ENCODE data around the gene KLF15.
A peak's percentile ranks its signal among the peaks of the same experiment; 100 is the strongest.

The KLF15 gene

GRCh38 chr3:126373682-126374601 is 16.7 kb upstream of the KLF15 start:
- no peak overlapping the region for H3K4me3 ChIP-seq (ENCODE audit: low read depth, low read length)
- H3K36me3 ChIP-seq = no peaks in the 10 kb centered on the region
- no peaks in the 10 kb centered on the region for H3K9me3 ChIP-seq (ENCODE audit: severe bottlenecking)
- DNase-seq = no peak
- H3K27ac ChIP-seq = no peak overlapping the region
- H3K27me3 ChIP-seq (ENCODE audit: insufficient read depth, low read depth, severe bottlenecking) = no peaks in the 10 kb centered on the region
- no peak for TF ChIP-seq CTCF (IDR thresholded peaks at IDR 0.05; ENCODE audit: low read depth, low read length)

GRCh38 chr3:126373146-126373613 is 16.0 kb upstream of the KLF15 start:
- Histone ChIP-seq H3K4me3 (ENCODE audit: low read depth, low read length) (no peak overlapping the region), H3K27ac (no peak overlapping the region), H3K27me3 (ENCODE audit: insufficient read depth, low read depth, severe bottlenecking) (no peaks in the 10 kb centered on the region), H3K36me3 (no peaks in the 10 kb centered on the region), H3K9me3 (ENCODE audit: severe bottlenecking) (no peaks in the 10 kb centered on the region)
- TF ChIP-seq CTCF (IDR thresholded peaks at IDR 0.05; ENCODE audit: low read depth, low read length) = no peak
- DNase-seq = no peak

- Histone ChIP-seq H3K27ac (no peak overlapping the region), H3K27me3 (ENCODE audit: insufficient read depth, low read depth, severe bottlenecking) (no peaks in the 10 kb centered on the region), H3K9me3 (ENCODE audit: severe bottlenecking) (no peaks in the 10 kb centered on the region), H3K4me3 (ENCODE audit: low read depth, low read length) (no peak overlapping the region), H3K36me3 (no peaks in the 10 kb centered on the region)
- peak; percentile 64 for DNase-seq
- TF ChIP-seq CTCF (IDR thresholded peaks at IDR 0.05; ENCODE audit: low read depth, low read length) = peak; percentile 53
These were observed 15.4 kb upstream of the KLF15 start for GRCh38 chr3:126372413-126373145.

- H3K27ac ChIP-seq = peak overlapping the region; percentile 45; the same call in 1 of the 2 replicates
- no peaks in the 10 kb centered on the region for H3K36me3 ChIP-seq
- DNase-seq = no peak
- no peaks in the 10 kb centered on the region for H3K9me3 ChIP-seq (ENCODE audit: severe bottlenecking)
- TF ChIP-seq CTCF (IDR thresholded peaks at IDR 0.05; ENCODE audit: low read depth, low read length) = peak; percentile 4; the same call in 1 of the 2 replicates
- no peaks in the 10 kb centered on the region for H3K27me3 ChIP-seq (ENCODE audit: insufficient read depth, low read depth, severe bottlenecking)
- H3K4me3 ChIP-seq (ENCODE audit: low read depth, low read length) = no peak overlapping the region
These were observed 14.0 kb upstream of the KLF15 start for GRCh38 chr3:126371096-126371705.

- Histone ChIP-seq H3K27ac (no peak overlapping the region), H3K9me3 (ENCODE audit: severe bottlenecking) (no peaks in the 10 kb centered on the region), H3K27me3 (ENCODE audit: insufficient read depth, low read depth, severe bottlenecking) (no peaks in the 10 kb centered on the region), H3K36me3 (no peaks in the 10 kb centered on the region), H3K4me3 (ENCODE audit: low read depth, low read length) (no peak overlapping the region)
- DNase-seq = no peak
- no peak for TF ChIP-seq CTCF (IDR thresholded peaks at IDR 0.05; ENCODE audit: low read depth, low read length)
These were observed 13.4 kb upstream of the KLF15 start for GRCh38 chr3:126370606-126371005.
